Heart right ventricle (tissue), 16 donors: ENCODE measurements around the gene TMEM132A. TPM values are rescaled to one million over a fixed set of nuclear protein-coding genes. Genes with fewer than 3 reads are reported as not detected.

Experiments used
- ATAC-seq, 8 donors: fragments of 200-7000 bp; cut with Tn5 transposase; one replicate each; pipeline ENCODE4 v1.9.1; 2020; ENCODE audit warnings: mild to moderate bottlenecking in 8 of 8, moderate library complexity in 8 of 8, moderate number of reproducible peaks in 1 of 8
- DNase-seq, 2 donors: peaks; one replicate each; pipeline ENCODE4 v3.0.0-alpha.2; 2020
- H3K27ac ChIP-seq, 10 donors: fragments of 200-600 bp; sonication (generic) in 2 of 10; one replicate each; pipeline versions ENCODE4 v1.5.0 to v1.8.0; 2020 to 2022; ENCODE audit warnings: mild to moderate bottlenecking in 3 of 10
- H3K27me3 ChIP-seq, 7 donors: fragments of 200-600 bp; one replicate each; pipeline ENCODE4 v1.8.0; 2021 to 2022; ENCODE audit warnings: mild to moderate bottlenecking in 2 of 7
- H3K36me3 ChIP-seq, 9 donors: fragments of 200-600 bp; sonication (generic) in 1 of 9; one replicate each; pipeline versions ENCODE4 v1.5.0 to v1.8.0; 2020 to 2022; ENCODE audit warnings: mild to moderate bottlenecking in 2 of 9
- H3K4me1 ChIP-seq, 9 donors: fragments of 200-600 bp; sonication (generic) in 1 of 9; one replicate each; pipeline versions ENCODE4 v1.5.0 to v1.8.0; 2020 to 2022; ENCODE audit warnings: mild to moderate bottlenecking in 4 of 9
- H3K4me3 ChIP-seq, 10 donors: fragments of 200-600 bp; sonication (generic) in 2 of 10; one replicate each; pipeline versions ENCODE4 v1.5.0 to v1.8.0; 2020 to 2022; ENCODE audit warnings: mild to moderate bottlenecking in 7 of 10, moderate library complexity in 2 of 10
- H3K9me3 ChIP-seq, 11 donors: fragments of 200-600 bp in 10 of 11; sonication (generic) in 2 of 11; one replicate each; pipeline versions ENCODE4 v1.5.0 to v1.8.0; 2013 to 2022; ENCODE audit warnings: mild to moderate bottlenecking in 2 of 11, control low read depth in 1 of 11, moderate library complexity in 1 of 11
- WGBS, 2 donors: extraction: QIAGEN DNeasy Blood & Tissue Kit; methylation state at CpG; one replicate each; pipeline ENCODE4 v1.1.7; 2013; ENCODE audit warnings: inconsistent platforms in 1 of 2; 5-methylcytosine and 5-hydroxymethylcytosine counted together
- intact Hi-C, 10 donors: fragments of 100-400 bp; cut with DNase I; formaldehyde crosslinking; loops; one replicate each; pipeline versions ENCODE4 v1.11.1 to v1.14.2; 2022
- polyA plus RNA-seq, 2 donors: library from polyadenylated mRNA; stranded (reverse); fragments of 200-250 nt; gene quantifications; one replicate each; pipeline ENCODE4 v1.2.3, GENCODE V29; 2013
- total RNA-seq, 10 donors: library from RNA; stranded (reverse); fragmentation: NEBNext Ultra II Directional in 3 of 10; extraction: Animal tissue kit (Norgen Biotek cat#: 25700) in 3 of 10; gene quantifications; one replicate each; pipeline versions ENCODE4 v1.2.1 to v1.2.4, GENCODE V29; 2021 to 2023
- TF ChIP-seq, protein P1 (sequence below), 9 donors: fragments of 200-600 bp; sonication (generic) in 2 of 9; IDR thresholded peaks; one replicate each; pipeline versions ENCODE4 v1.5.0 to v1.8.0; 2021 to 2022; ENCODE audit warnings: antibody characterized with exemption in 9 of 9, mild to moderate bottlenecking in 5 of 9, moderate library complexity in 1 of 9
- donor health status: Arrhythmogenic right ventricular cardiomyopathy.
- donor health status: ischemic (EF 13 %, LVEDD 7.1; RV severe dilation, severe dysfunction).
- donor health status: healthy with polysubstance abuse.
- donor health status: DM: no; HTN: yes; CAD: no.
- donor health status: DM: no; HTN: no; CAD: no.
- donor health status: ischemic (EF 25% LVEDD 6.9; RV normal size, moderate dysfunction).
- donor health status: ischemic (EF 25% LVEDD 5.7; RV mildly dilated, moderate dysfunction).
- donor health status: healthy.
- donor health status: DM: yes; HTN: yes; CAD: no.
- donor health status: Ischemic cardiomyopathy.
- donor health status: ischemic (EF 35%, LVEDD 5.7; RV mildly dilated, moderate dysfunction).
- donor health status: nonischemic (EF 11% LVEDD 7.7; RV severe dilation, severe dysfunction).
- donor health status: DM: yes; HTN: yes; CAD: no.
- donor health status: PGD.
- donor health status: ischemic (EF 29% LVEDD 5.4; RV normal size, mild dysfunction).
- donor health status: nonischemic (EF 23%, LVEDD 6.1; RV moderate dilation, normal function).

The TMEM132A gene
- total and polyA plus RNA-seq, 12 donors = 3.7 to 16.4 (median 7.4) TPM

DNA sequence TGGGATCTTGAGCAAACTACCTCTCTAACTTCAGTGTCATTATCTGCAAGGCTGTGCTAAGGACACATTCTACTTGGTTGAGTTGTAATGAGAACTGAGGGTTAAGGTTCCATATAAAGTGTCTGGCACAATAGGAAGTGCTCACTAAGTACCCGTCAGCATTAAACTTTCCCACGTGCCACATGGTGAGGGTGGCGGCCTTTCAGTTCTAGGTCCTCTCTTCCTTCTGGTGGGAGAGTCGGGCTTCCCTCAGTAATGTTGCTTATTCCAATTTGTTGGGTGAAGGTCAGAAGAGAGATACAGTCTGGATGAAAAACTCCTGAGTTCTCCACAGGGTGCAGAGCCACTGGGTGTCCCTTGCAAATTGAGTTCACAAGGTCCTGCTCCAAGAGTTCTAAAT, 42.6 kb downstream of the TMEM132A start:
- ATAC-seq (peak in 2 of 8 donors; percentile 33 to 39), DNase-seq (no peak)

DNA sequence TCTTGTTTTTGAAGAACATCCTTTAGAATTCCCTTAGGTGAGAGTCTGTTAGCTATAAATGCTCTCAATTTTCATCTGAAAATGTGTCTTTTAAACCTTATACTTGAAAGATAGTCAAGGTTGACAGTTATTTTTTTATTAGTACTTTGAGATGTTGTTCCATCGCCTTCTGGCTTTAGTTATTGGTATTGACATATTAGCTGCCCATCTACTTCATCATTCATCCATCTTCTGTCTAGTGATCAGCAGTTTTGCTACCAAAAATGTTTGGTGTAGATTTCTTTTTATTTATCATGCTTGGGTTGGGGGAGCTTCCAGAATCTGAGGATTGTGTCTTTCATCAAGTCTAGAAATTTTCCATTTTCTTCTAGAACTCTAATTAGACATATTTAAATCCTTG, 44.0 kb downstream of the TMEM132A start:
- intact Hi-C loops = no loop called here
- ATAC-seq (no peak), DNase-seq (no peak)
- Histone ChIP-seq H3K4me1 (peaks cover 0 to 5% (median 0%) of the 10 kb centered on the region in 9 donors), H3K36me3 (no peaks in the 10 kb centered on the region), H3K27me3 (peaks cover 0 to 9% (median 0%) of the 10 kb centered on the region in 7 donors), H3K27ac (no peak overlapping the region), H3K4me3 (no peak overlapping the region), H3K9me3 (peaks cover 0 to 8% (median 0%) of the 10 kb centered on the region in 11 donors)
- 48 to 90% methylated on average over 1 of the region's 1 CpG for WGBS, 2 donors
- TF ChIP-seq, protein P1, sequence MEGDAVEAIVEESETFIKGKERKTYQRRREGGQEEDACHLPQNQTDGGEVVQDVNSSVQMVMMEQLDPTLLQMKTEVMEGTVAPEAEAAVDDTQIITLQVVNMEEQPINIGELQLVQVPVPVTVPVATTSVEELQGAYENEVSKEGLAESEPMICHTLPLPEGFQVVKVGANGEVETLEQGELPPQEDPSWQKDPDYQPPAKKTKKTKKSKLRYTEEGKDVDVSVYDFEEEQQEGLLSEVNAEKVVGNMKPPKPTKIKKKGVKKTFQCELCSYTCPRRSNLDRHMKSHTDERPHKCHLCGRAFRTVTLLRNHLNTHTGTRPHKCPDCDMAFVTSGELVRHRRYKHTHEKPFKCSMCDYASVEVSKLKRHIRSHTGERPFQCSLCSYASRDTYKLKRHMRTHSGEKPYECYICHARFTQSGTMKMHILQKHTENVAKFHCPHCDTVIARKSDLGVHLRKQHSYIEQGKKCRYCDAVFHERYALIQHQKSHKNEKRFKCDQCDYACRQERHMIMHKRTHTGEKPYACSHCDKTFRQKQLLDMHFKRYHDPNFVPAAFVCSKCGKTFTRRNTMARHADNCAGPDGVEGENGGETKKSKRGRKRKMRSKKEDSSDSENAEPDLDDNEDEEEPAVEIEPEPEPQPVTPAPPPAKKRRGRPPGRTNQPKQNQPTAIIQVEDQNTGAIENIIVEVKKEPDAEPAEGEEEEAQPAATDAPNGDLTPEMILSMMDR (IDR thresholded peaks at IDR 0.05) = no peak

More for the DNA sequence above, 42.6 kb downstream of the TMEM132A start:
- Histone ChIP-seq H3K27ac (no peak overlapping the region), H3K36me3 (no peaks in the 10 kb centered on the region), H3K4me3 (no peak overlapping the region), H3K27me3 (peaks cover 0 to 9% (median 0%) of the 10 kb centered on the region in 7 donors), H3K9me3 (peaks cover 0 to 8% (median 0%) of the 10 kb centered on the region in 11 donors), H3K4me1 (peaks cover 0 to 5% (median 0%) of the 10 kb centered on the region in 9 donors)
- intact Hi-C loops = no loop called here
- WGBS, 2 donors = 84 to 88% methylated on average over 4 of the region's 4 CpGs
- TF ChIP-seq, protein P1 (IDR thresholded peaks at IDR 0.05) = no peak

DNA sequence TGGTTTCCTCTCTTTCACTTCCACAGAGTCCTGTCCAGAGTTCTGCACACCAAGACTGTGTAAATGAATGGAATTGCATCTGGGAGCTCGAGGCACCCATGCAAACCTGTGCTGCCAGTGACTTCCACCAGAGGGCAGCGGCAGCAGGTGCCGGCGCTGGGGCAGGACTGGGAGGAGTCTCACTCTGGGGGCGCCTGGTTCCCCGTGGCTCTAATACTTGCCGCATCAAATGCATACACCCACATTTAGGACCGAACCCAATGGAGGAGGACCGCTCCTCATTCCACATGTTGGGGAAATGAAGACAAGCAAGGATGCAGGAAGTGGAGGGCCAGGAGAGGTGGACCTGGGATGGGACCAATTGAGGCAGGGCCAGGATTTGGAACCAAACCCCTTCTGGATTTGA, 46.1 kb downstream of the TMEM132A start:
- H3K27me3 ChIP-seq = peaks cover 0 to 9% (median 0%) of the 10 kb centered on the region in 7 donors
- H3K36me3 ChIP-seq = no peaks in the 10 kb centered on the region
- ATAC-seq = peak; percentile 53 to 88 (median 74)
- no peak overlapping the region for H3K27ac ChIP-seq
- DNase-seq = peak; percentile 50 to 69
- H3K4me3 ChIP-seq = no peak overlapping the region
- TF ChIP-seq, protein P1 (IDR thresholded peaks at IDR 0.05) = peak; percentile 70 to 94 (median 90)
- intact Hi-C loops = loop anchor here in 6 of 10 donors (1.0 to 2.0 kb wide), 5 partner anchors 156 to 216 kb away; no protein-coding TSS in a partner anchor
- H3K9me3 ChIP-seq = peaks cover 0 to 8% (median 0%) of the 10 kb centered on the region in 11 donors
- peaks cover 0 to 5% (median 0%) of the 10 kb centered on the region in 9 donors for H3K4me1 ChIP-seq
- WGBS, 2 donors = 14 to 16% methylated on average over 9 of the region's 9 CpGs

DNA sequence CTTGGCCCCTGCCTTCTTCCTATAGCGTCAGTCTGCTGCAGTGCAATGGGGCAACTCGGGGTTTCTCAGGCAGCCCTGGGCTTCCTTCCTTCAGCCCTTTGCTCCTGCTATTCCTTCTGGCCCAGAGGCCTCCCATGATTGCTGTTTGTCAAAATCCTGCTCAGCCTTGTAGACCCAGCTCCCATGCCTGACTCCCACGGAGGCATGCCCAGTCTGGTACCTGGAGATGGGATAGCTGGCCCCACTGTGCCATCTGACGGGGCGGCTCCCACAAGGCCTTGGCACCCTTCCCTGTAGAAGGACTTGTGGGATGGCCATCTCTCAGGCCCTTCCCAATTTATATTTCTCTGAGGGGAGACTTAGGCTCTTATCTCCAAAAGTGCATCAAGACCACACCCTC, 46.6 kb downstream of the TMEM132A start:
- no peak for DNase-seq
- peaks cover 0 to 8% (median 0%) of the 10 kb centered on the region in 11 donors for H3K9me3 ChIP-seq
- no peaks in the 10 kb centered on the region for H3K36me3 ChIP-seq
- ATAC-seq = no peak
- H3K4me3 ChIP-seq = peak overlapping the region in 1 of 10 donors; percentile 51
- no peak overlapping the region for H3K27ac ChIP-seq
- H3K27me3 ChIP-seq = peaks cover 0 to 9% (median 0%) of the 10 kb centered on the region in 7 donors
- 85 to 89% methylated on average over 5 of the region's 5 CpGs for WGBS, 2 donors
- H3K4me1 ChIP-seq = peaks cover 0 to 5% (median 0%) of the 10 kb centered on the region in 9 donors
- TF ChIP-seq, protein P1 (IDR thresholded peaks at IDR 0.05) = no peak
- intact Hi-C loops = loop anchor here in 6 of 10 donors (1.0 to 2.0 kb wide), 5 partner anchors 156 to 216 kb away; no protein-coding TSS in a partner anchor
